Hypothalamus (tissue), 51 donors: ENCODE data around the gene LRATD1.
A peak's percentile ranks its signal among the peaks of the same experiment; 100 is the strongest.
"Not testable (repeated sequence)": the region's sequence is repeated elsewhere in the genome, so short reads cannot be mapped to it uniquely, and the experiment has no call there.

ENCODE experiments used
- DNase-seq, 51 donors: peaks; one replicate each; lab custom pipeline; 2025; lab: John Stamatoyannopoulos, UW

The LRATD1 gene, protein sequence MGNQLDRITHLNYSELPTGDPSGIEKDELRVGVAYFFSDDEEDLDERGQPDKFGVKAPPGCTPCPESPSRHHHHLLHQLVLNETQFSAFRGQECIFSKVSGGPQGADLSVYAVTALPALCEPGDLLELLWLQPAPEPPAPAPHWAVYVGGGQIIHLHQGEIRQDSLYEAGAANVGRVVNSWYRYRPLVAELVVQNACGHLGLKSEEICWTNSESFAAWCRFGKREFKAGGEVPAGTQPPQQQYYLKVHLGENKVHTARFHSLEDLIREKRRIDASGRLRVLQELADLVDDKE

DNA sequence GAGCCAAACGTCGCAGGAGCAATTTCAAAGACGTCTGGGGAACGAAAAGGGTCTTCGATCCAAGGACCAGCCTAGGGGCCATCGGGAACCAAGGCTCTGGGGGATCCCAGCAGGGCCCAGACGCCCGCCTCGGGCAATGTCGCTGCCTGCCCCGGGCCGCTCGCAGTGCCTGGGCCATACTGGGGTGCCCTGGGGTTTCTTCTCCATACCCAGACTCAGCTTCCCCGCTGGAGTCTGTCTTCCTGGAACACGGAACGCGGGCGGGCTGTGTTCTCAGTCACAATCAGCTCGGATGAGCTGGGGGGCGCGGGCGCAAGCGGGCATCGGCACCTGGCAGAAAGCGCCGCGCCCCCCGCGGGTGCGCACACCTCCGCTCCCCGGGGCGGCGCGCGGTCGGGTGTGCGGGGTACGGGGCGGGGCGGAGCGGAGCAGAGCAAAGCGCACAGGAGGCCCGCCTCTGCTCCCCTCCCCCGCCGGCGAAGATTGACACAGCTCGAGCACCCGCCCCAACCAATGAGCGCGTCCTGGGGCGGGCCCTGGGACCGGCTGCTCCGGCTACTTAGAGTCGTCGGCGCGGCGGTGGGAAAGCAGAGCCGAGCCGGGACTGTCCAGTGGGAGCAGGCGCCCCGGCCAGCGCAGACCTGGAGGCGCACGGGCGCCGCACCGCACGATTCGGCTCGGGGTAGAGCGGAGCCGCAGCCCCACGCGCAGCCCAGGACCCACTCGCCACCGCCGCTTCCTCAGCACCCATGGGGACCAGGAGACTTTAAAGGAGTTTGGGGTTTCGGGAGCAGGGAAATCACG, at the start of gene LRATD1:
Gene LRATD1, plus strand, starts transcription at position 585 of the 804 bp plus-strand sequence. CDS start 1,263 bp downstream, outside the sequence.
- DNase-seq: peak in 49 of 51 donors; percentile 3 to 87 (median 66)

DNA sequence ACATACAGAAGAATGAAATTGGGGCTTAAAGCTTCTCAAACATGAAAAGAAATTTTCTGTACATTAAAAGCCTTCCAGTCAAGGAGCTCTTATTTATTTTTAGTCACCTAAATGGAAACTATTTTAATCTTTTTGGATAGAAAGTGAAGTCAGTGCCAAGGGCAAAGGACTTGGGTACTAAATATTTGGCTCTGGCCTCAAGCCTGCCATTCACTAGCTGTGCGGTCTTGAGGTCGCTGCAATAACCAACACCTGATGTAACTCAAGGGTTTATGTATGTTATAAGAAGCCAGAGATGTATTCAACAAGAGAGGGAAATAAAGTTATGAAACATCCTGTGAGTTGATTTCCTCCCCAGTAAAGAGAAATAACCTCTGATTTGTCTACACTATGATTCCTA, 49.5 kb upstream of the LRATD1 start:
- no peak for DNase-seq

DNA sequence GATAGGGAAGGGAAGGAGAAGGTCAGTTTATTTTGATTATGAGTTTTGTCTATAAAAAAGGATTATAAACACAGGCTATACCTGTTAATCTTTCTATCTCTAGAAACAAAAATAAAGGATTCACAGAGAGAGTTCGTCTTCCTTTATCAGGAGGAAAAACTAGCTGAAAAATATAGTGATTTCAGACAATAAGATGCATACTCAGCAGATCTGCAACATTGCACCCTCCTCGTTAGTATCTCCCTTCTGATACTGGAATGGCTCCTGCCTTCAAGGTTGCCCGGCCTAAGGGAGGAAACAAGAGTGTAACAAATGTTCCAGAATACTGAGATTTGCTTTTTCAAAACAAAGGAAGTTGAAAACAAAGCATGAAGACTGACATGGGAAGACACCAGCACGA, 48.7 kb upstream of the LRATD1 start:
- no peak for DNase-seq

DNA sequence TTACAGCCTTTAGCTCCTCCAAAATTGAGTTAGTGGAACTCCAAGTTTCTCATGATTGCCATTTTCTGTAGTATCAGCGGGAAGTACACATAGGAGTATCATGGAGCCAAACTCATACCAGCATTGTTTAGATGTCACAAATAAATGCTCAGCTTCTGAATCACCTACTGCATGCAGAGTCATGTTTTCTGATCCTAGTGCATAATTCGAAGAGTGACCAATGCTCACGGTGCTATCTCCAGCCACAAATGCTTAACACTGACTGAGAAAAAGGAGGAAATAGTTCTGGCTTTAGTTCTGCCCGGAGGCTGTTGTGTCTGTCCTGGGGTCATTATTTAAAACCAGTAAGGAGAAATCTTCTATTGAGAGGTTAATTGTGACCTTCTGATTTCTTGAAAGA, 45.4 kb upstream of the LRATD1 start:
- no peak for DNase-seq

DNA sequence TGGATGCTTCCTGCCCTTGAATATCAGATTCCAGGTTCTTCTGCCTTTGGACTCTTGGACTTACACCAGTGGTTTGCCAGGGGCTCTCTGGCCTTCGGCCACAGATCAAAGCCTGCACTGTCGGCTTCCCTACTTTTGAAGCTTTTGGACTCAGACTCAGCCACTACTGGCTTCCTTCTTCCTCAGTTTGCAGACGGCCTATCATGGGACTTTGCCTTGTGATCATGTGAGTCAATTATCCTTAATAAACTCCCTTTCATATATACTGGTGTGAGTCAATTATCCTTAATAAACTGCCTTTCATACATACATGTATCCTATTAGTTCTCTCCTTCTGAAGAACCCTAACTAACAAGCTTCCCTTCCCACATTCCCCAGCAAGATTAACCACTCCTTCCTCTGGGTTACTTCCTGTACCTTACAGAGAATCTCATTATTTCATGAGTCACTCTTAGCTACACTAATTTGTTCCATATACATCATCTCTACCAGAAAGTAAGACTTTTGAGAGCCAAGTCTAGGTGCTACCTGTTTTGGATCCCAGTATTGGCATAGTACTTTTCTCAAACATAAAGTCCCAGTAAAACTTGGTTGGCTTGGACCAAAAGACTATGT, 31.3 kb upstream of the LRATD1 start:
- DNase-seq: no peak

DNA sequence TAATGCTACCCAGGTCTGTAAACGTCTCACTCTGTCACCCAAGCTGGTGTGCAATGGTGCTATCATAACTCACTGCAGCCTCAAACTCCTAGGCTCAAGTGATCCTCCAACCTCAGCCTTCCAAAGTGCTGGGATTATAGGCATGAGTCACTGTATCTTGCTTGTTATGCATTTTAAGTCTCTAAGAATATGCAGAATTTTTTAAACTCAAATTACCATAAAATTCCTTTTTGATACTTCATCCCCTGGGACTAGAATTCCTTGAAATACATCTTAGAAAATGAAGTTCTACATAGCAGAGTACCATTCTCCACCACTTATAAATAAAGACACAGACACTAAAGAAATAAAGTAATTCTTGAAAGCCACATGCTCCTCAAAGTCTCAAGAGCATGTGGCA, 30.2 kb upstream of the LRATD1 start:
- no peak for DNase-seq

DNA sequence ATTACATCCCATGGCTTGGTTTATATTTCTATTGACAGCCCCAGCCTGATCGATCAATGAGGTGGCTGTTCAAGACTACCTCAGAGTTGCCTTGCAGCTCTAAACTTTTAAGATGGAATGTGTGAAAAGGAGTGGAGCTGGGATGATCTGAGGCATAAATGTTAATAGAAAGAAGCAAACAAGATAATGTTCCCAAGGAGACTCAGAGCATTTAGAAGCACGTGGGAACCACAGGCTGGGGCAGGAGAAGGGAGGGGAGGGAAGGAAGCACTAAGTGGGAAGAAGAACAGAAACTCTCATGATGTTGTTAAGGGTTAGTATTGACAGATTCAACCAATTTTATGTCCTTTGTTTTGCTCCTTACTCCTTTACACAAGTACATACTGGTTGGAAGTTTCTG, 28.8 kb upstream of the LRATD1 start:
- no peak for DNase-seq

DNA sequence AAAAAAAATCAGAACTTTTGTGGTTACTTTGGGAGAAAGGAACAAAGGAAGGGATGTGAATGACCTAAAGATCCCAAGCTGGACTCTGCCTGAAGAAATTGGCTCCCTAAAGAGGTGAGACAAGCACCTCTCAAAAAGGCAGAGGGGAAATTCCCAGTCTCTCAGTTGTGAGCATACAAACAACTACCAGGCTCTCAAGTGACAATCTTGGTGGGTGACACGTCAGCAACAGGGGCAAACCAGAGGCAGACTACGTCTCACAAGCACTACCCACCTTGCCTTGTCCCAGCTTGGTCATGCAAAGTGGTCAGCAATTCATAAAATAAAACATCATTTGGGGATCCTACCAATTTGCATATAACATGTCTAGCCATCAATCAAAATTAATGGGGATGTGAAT, 24.3 kb upstream of the LRATD1 start:
- DNase-seq: no peak

DNA sequence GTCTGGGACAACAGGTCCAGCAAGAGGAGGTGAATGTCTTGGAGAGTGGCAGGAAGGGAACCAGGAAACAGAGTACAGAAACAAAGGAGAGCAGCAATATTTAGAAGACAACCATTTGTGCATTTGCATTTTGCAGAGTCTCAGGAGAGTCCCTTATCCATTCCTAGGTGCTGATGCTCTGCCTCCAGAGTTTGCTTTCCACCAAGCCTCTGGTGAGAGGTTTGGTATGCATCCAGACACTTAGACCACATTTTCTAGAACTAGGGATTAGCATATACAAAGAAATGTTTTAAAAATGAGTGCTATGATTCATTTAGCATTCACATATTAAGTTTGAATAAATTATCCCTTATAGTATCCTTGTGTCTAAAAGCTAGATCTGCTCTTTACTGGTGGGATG, 18.5 kb upstream of the LRATD1 start:
- no peak for DNase-seq

DNA sequence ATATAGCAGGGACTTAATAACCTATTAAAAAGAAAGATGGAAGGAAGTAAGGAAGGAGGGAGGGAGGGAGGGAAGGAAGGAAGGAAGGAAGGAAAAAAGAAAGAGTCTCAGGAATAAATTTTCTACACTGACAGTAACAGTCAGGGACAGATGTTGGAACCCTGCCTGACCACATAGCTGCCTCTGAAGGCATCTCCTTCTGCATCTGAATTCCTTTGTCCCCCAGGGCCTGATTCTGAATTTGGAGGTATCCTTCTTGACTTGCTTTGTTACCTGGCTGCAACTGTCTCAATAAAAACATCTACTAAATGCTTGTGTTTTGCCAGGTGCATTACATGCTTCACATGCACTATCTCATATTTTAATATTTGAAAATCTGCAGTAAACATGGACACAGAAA, 17.4 kb upstream of the LRATD1 start:
- DNase-seq: no peak

DNA sequence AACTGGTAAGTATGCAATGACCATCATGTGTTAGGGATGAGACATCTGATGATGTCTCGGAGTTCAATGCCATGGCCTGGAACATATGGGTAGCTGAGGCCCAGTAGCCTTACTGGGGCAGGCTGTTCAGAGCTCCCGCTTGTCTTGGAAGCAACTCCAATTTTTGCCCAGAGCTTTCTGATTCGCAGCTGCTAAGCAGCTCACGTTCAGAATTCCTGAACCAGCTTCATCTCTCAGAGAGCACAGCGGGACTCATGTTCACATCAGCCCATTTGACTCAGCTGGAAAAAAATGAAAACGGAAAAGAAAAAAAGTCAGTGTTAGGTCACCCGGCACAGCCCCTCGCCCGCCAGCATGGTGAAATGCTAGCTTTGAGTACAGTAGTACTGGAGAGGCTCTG, 16.8 kb upstream of the LRATD1 start:
- no peak for DNase-seq

DNA sequence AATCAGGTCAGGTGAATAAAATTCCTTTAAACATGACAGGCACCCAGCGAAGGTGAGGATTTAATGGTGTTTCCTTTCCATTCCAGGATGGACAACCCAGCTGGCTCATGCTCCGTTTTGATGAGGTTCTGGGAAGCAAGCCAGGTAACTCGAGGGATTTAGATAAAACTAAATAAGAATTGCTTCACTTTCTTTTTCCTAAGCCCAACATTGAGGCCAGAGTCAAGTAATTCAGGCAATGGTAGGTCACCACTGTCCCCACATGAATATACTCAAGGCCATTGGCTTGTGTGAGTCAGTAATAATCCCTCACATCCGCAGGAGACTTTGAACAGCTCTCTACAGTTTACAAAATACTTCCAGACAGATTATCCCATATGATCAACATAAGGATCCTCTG, 16.2 kb upstream of the LRATD1 start:
- DNase-seq: no peak

DNA sequence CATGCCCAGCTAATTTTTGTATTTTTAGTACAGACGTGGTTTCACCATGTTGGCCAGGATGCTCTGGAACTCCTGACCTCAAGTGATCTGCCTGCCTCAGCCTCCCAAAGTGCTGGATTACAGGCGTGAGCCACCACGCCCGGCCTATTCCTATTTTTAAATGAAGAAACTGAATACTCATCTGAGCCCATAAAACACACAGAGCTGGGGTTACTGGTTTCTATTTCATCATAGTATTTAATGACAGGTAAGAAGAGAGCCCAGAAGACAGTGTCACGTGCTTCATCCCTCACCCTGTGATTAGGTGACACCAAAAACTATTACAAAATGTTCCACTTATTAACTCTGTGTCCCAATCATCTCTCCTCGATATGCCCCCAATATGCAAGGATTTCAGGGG, 15.6 kb upstream of the LRATD1 start:
- DNase-seq: no peak

DNA sequence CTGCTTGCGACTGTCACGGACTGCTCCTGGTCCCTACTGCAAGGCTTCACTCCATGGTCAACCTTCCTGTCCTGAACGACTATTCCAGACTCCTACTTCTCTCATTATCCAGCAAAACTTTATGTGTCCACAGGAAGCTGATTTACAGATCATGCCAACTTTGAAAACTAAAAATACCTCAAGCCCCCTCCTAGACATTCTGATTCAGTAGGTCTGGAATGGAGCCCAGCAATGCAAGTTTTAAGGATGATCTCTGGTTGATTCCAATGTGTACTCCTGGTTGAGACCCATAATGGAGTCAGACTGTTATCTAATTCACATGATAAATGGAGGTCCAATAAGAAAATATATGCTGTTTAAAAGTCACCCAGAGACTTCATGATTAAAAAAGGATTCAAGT, 13.1 kb upstream of the LRATD1 start:
- no peak for DNase-seq

DNA sequence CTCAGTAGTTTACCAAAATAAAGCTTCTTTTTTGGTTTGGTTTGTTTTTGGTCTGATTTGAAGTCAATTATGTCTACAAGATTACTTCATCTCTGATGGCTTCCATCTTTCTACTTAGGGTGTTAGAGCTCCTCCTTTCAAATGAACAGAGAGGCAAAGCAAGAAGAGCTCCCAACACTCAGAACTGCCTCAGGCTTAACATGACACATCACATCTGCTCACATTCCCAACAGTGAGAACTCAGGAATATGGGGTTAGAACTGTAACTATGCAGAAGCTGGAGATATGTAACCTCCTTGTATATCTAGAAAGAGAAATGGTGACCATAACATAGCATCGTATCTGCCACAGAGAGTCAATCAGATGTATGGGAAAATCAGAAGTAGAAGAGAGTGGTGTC, 11.4 kb upstream of the LRATD1 start:
- DNase-seq: no peak

DNA sequence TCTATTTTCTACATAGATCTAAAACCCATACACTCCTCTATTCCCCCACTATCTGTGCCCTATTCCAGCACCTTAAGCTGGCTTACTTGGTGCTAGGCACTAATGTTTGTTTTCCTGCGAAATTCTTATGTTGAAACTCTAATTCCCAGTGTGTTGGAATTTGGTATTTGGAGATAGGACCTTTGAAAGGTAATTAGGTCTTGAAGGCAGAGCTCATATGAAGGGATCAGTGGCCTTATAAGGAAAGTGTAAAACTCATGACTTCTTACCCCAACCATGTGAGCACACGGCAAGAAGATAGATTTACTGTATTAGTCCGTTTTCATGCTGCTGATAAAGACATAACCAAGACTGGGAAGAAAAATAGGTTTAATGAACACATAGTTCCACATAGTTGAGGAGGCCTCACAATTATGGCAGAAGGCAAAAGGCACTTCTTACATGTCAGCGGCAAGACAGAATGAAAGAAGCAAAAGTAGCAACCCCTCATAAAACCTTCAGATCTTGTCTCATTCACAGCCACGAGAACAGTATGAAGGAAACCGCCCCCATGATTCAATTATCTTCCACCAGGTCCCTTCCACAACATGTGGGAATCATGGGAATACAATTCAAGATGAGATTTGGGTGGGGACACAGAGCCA, 10.5 kb upstream of the LRATD1 start:
- no peak for DNase-seq

DNA sequence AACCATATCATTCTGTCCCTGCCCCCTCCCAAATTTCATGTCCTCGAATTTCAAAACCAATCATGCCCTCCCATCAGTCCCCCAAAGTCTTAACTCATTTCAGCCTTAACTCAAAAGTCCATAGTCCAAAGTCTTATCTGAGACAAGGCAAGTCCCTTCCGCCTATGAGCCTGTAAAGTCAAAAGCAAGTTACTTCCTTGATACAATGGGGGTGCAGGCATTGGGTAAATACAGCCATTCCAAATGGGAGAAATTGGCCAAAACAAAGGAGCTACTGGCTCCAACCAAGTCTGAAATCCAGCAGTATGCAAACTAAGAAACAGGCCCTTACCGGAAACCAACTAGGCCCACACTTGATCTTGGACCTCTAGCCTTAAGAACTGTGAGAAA, 10.0 kb upstream of the LRATD1 start:
- not testable (repeated sequence) for DNase-seq

DNA sequence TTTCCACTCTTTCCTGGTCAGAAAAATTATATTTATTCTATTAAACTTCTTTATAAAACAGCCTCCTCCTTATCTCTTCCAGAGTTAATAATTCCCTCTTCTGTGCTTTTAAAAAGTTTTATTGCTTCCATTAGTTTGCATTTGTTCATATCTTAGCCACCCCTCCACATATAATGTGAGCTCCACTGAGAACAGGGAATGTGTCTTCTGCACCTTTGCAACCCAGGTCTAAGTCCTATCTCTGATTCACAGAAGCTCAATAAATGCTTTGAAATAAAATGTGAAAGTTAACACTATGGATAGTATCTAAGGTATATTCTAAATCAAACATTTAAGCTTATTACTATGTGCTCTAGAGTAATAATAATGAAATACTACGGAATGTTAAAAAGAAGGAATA, 9.3 kb upstream of the LRATD1 start:
- no peak for DNase-seq

DNA sequence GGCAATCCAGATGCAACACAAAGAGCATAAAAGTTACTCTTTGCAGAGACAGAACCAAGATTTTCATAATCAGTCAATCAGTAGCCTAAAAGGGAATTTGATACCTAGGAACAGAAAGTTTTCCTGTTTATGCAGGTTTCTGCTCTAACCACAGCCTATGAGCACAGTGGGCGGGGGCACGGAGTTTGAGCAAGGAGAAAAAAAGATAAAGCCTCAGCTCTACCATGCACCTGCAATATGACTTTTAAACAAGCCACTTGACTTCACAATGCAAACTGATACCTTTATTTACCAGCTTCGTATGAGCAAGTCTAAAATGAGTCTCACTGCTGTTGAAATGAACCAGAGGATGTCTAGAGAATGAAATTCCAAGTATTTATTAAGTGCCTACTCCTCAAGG, 5.6 kb upstream of the LRATD1 start:
- DNase-seq: no peak

DNA sequence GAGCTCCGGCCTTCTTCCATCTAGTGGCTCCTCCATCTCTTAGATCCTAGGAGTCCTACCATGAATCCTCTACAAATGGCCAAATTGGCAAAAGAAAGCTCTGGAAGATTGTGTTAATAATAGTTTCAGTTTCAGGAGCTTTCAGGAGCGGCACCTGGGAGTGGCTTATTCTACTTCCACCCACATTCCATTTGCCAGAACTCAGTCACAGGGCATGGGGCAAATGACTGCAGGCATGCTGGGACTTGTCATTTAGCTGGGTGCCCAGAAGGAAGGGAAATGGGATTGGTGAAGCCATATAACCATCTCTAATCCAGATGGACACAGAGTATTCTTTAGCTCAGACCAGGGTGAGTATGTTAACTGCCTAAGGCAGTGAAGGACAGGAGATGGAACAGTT, 3.6 kb upstream of the LRATD1 start:
- DNase-seq: no peak

DNA sequence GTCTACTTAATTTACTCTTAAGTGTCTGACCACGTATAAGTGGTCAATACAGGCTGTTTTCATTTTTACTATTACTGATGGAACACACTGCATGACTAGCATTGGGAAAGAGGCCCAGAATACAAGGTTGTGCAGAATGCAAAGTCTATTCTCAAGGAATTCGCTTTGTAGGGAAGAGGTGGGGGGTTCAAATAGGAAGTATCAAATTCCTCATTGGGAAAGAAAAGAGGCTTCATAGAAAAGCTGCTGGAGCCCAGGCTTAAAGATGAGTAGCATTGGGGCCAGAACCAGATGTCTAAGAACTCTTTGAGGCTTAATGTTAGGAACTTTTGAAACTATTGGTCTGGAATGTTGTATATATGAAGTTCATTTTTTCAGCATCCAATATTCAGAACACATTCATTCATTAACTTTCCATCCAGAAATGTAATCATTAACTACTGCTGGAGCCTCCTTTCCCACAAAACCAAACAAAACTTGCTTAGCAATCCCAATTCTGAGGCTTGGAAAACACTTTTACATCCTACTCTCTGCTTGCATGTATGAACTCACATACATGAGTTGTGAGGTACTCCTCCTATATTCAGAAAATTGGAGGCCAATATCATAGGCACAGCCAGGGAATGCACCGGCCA, 994 bp upstream of the LRATD1 start:
- DNase-seq: no peak
